A673 (cell line): ENCODE measurements around the gene LCAT. TPM values are rescaled to one million over a fixed set of nuclear protein-coding genes. Genes with fewer than 3 reads are reported as not detected.

Experiments
- BruUV-seq: library from RNA; stranded (reverse); fragments of 400-500 nt; replicated peaks from 2 replicates; lab custom pipeline; 2021; lab: Mats Ljungman, UMichigan
- CTCF ChIA-PET: fragments of 300-600 bp; sonication (Branson Sonifier 250); formaldehyde crosslinking; loops from one replicate; lab custom pipeline; 2022; ENCODE audit warnings: antibody characterized with exemption; lab: Charles Lee
- POLR2A ChIA-PET: fragments of 300-600 bp; sonication (Branson Sonifier 250); formaldehyde crosslinking; loops from one replicate; lab custom pipeline; 2022; ENCODE audit warnings: antibody characterized with exemption; ENCODE audit not compliant: low non-redundant PET; lab: Charles Lee
- DNase-seq: peaks from one replicate; pipeline ENCODE4 v3.0.0-alpha.2; 2015; ENCODE audit warnings: low spot score
- H3K27ac ChIP-seq: fragments of 200-600 bp; sonication (generic); 2 replicates; pipeline ENCODE4 v1.5.1; 2016; ENCODE audit warnings: mixed run types, low read depth, mild to moderate bottlenecking, mixed read lengths, antibody characterized with exemption, low read length; ENCODE audit not compliant: poor library complexity, severe bottlenecking
- H3K27me3 ChIP-seq: fragments of 200-600 bp; sonication (generic); replicated peaks from 2 replicates; pipeline ENCODE4 v1.6.1; 2017; ENCODE audit warnings: mixed run types, low read depth, mild to moderate bottlenecking, mixed read lengths, antibody characterized with exemption, low read length; ENCODE audit not compliant: insufficient read depth, poor library complexity
- H3K36me3 ChIP-seq: fragments of 200-600 bp; sonication (generic); 2 replicates; pipeline ENCODE4 v1.6.1; 2016; ENCODE audit warnings: mixed run types, mild to moderate bottlenecking, mixed read lengths, antibody characterized with exemption, low read length; ENCODE audit not compliant: insufficient read depth, poor library complexity, severe bottlenecking
- H3K4me1 ChIP-seq: fragments of 200-600 bp; sonication (generic); 2 replicates; pipeline ENCODE4 v1.6.1; 2017; ENCODE audit warnings: mixed run types, mild to moderate bottlenecking, mixed read lengths, antibody characterized with exemption, low read length; ENCODE audit not compliant: insufficient read depth, poor library complexity, severe bottlenecking
- H3K4me3 ChIP-seq: fragments of 200-600 bp; sonication (generic); 2 replicates; pipeline ENCODE4 v1.5.1; 2016; ENCODE audit warnings: low read depth, mixed run types, mild to moderate bottlenecking, mixed read lengths, low read length; ENCODE audit not compliant: poor library complexity, severe bottlenecking
- H3K9me3 ChIP-seq: fragments of 200-600 bp; sonication (generic); 2 replicates; pipeline ENCODE4 v1.6.1; 2016; ENCODE audit warnings: mixed run types, low read depth, mild to moderate bottlenecking, mixed read lengths, antibody characterized with exemption, low read length; ENCODE audit not compliant: poor library complexity, severe bottlenecking
- EZH2 ChIP-seq: fragments of 200-600 bp; sonication (generic); IDR thresholded peaks from 2 replicates; pipeline ENCODE4 v1.6.1; 2017; ENCODE audit warnings: borderline replicate concordance, low read depth, mild to moderate bottlenecking, mixed read lengths, antibody characterized with exemption, low read length; ENCODE audit not compliant: poor library complexity, severe bottlenecking
- intact Hi-C: fragments of 100-400 bp; cut with micrococcal nuclease; formaldehyde crosslinking; loops from one replicate; pipeline ENCODE4 v1.10.0; 2022; ENCODE audit not compliant: unreplicated experiment
- total RNA-seq: library from RNA; stranded (reverse); gene quantifications from 2 replicates; pipeline ENCODE4 v1.2.3, GENCODE V29; 2021
- TF ChIP-seq, protein P1 (sequence below): fragments of 300-800, 200-600 bp; sonication (generic); conservative IDR thresholded peaks from 2 replicates; pipeline ENCODE4 v1.5.1; 2017; ENCODE audit warnings: low read depth, mild to moderate bottlenecking, antibody characterized with exemption, low read length, moderate library complexity, mixed read lengths

LCAT gene
- total RNA-seq, 1 experiment from 2014 or later: 17.6 TPM

DNA sequence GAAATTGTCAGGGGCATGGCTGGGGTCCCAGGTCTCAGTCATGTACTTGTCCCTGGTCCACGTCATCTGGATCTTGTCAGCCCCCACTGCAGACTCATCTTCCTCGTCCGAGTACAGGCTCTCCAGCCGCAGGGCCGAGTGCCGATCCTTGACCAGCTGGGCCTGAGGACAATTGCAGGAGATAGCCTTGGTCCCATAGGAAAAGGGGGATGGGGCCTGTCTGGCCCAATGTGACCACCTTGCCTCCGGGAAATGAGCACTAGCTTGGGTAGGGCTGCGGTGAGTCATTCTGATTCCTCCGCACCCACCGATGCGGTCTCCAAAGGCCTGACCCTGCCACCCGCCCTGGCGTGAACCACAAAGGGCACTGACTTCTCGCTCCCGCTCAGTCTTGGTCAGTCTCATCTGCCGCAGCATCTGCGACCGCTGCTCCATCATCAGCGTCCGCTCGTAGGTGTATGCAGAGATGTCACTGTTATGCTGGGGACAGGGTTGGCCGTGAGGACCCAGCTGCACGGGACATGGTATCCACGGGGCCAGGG is 1.5 kb upstream of the LCAT start:
- no peaks in the 10 kb centered on the region for H3K4me1 ChIP-seq
- no peak for TF ChIP-seq EZH2
- TF ChIP-seq, protein P1, sequence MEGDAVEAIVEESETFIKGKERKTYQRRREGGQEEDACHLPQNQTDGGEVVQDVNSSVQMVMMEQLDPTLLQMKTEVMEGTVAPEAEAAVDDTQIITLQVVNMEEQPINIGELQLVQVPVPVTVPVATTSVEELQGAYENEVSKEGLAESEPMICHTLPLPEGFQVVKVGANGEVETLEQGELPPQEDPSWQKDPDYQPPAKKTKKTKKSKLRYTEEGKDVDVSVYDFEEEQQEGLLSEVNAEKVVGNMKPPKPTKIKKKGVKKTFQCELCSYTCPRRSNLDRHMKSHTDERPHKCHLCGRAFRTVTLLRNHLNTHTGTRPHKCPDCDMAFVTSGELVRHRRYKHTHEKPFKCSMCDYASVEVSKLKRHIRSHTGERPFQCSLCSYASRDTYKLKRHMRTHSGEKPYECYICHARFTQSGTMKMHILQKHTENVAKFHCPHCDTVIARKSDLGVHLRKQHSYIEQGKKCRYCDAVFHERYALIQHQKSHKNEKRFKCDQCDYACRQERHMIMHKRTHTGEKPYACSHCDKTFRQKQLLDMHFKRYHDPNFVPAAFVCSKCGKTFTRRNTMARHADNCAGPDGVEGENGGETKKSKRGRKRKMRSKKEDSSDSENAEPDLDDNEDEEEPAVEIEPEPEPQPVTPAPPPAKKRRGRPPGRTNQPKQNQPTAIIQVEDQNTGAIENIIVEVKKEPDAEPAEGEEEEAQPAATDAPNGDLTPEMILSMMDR: no peak
- no peaks in the 10 kb centered on the region for H3K27me3 ChIP-seq
- ChIA-PET CTCF (no interaction called here), POLR2A (no interaction called here)
- DNase-seq: no peak
- intact Hi-C loops: no loop called here
- no peak overlapping the region for H3K4me3 ChIP-seq
- H3K9me3 ChIP-seq: no peaks in the 10 kb centered on the region
- H3K27ac ChIP-seq: no peak overlapping the region
- no TSS peak for BruUV-seq
- H3K36me3 ChIP-seq: peaks cover 38% of the 10 kb centered on the region

DNA sequence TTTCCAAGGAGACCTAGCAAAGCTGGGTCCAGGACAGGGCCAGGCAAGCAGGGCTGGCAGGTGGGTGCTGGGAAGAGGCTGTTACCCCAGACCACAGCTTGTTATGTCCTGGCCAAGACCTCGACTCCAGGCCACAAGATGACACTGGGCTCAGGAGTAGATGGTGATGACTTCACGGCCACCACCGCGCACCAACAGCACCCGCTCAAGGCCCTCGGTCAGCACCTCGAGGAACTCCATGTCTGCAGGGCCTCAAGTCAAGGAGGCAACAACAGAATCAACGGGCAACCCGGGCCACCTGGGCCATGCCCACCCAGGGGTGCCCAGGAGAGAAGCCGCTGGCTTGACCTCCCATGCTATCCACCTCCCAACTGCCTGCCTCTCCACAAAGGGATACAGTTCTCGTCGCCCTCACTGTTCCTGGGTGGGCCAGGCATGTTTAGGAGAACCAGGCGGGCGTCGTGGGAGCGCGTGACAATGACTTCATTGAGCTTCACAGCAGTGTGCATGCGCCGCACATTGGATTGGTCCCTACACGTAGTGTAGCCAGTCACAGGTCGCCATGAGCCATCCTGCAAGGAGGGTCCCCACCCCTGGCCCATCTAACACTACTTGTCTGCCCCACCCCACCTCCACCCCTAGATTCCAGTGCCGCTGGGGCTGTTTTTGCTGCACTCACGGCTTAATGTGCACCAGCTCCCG is 921 bp upstream of the LCAT start:
- ChIA-PET CTCF (no interaction called here), POLR2A (no interaction called here)
- TF ChIP-seq, protein P1: no peak
- no peak for TF ChIP-seq EZH2
- Histone ChIP-seq H3K27ac (no peak overlapping the region), H3K4me1 (no peaks in the 10 kb centered on the region), H3K9me3 (no peaks in the 10 kb centered on the region), H3K36me3 (peaks cover 33% of the 10 kb centered on the region), H3K4me3 (no peak overlapping the region), H3K27me3 (no peaks in the 10 kb centered on the region)
- no TSS peak for BruUV-seq
- intact Hi-C loops: no loop called here
- DNase-seq: no peak

DNA sequence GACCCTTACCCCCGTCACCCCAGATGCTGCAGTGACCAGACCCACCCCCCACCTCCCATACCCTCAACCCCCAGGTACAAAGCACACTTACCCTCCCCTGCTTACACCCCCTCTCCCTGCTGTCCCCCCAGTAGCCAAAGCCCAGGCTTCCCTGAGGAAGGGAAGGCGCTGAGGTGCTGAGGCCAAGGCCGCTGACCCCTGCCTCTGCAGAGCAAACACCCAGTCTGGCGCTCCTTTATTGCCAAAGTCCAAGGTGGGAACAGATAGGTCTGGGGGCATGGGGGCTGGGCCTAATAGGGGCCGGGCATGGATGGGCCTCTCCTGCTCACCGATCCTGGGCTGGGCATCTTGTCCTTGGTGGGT is 683 bp downstream of the LCAT start:
- H3K27ac ChIP-seq: no peak overlapping the region
- intact Hi-C loops: no loop called here
- POLR2A ChIA-PET: no interaction called here

More for the DNA sequence above, 683 bp downstream of the LCAT start:
- Histone ChIP-seq H3K4me3 (no peak overlapping the region), H3K4me1 (no peaks in the 10 kb centered on the region), H3K9me3 (no peaks in the 10 kb centered on the region), H3K36me3 (peaks cover 29% of the 10 kb centered on the region), H3K27me3 (no peaks in the 10 kb centered on the region)
- CTCF ChIA-PET: interaction anchor here (1.1 kb wide), 1 partner anchor 16 kb away, joined by 3 read pairs; no protein-coding TSS in a partner anchor
- TF ChIP-seq, protein P1: no peak
- TF ChIP-seq EZH2: no peak
- no peak for DNase-seq
- BruUV-seq: no TSS peak
